GM23248 (cell line): ENCODE data around the gene CCNG2.

Experiments used
- EZH2 ChIP-seq: fragments of 200-600 bp; sonication (generic); IDR thresholded peaks from 2 replicates; pipeline ENCODE4 v1.6.1; 2018; ENCODE audit warnings: antibody characterized with exemption, mild to moderate bottlenecking; ENCODE audit not compliant: insufficient read depth, poor library complexity, severe bottlenecking
- EZH2phosphoT487 ChIP-seq: fragments of 200-600 bp; sonication (generic); IDR thresholded peaks from 2 replicates; pipeline ENCODE4 v1.6.1; 2018; ENCODE audit warnings: antibody characterized with exemption, moderate library complexity, mild to moderate bottlenecking, low read depth; ENCODE audit not compliant: insufficient read depth

DNA sequence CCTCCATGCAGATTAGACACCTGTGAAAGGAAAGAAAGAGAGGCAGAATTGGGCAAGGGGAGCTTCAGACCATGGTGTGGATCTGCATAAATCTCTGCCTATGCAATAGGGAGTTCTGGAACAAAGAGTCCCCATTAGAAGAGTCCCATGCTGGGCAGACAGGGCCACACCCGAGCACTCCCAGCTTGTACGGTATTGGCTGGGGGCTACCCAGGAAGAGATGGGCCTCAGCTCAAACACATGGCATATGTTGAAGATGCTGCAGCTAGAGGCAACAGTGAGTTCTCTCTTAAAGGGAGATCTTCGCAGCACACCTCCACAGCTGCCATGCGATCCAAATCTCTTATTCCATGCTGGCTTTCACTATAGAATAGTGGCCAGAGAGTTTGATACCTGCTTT, 24.7 kb downstream of the CCNG2 start:
- TF ChIP-seq EZH2 (no peak), EZH2phosphoT487 (no peak)
